GM23338 (cell line): ENCODE data around the gene S100A8. TPM values are rescaled to one million over a fixed set of nuclear protein-coding genes. Genes with fewer than 3 reads are reported as not detected.

Experiments used
- ATAC-seq: fragments of 200-7000 bp; cut with Tn5 transposase; 3 replicates; pipeline ENCODE4 v1.9.1; 2020
- DNase-seq: peaks from one replicate; pipeline ENCODE4 v3.0.0-alpha.2; 2015; ENCODE audit warnings: low spot score
- H2AFZ ChIP-seq: fragments of 200-600 bp; sonication (generic); 2 replicates; pipeline ENCODE4 v1.8.0; 2016; ENCODE audit warnings: antibody characterized with exemption, mild to moderate bottlenecking, moderate library complexity
- H3F3A ChIP-seq: fragments of 200-600 bp; sonication (generic); replicated peaks from 2 replicates; pipeline ENCODE4 v1.8.0; 2017; ENCODE audit warnings: antibody characterized with exemption, mixed run types, low read depth
- H3K27ac ChIP-seq: fragments of 200-600 bp; sonication (generic); 2 replicates; pipeline ENCODE4 v1.6.1; 2016; ENCODE audit warnings: low read depth
- H3K27me3 ChIP-seq: fragments of 200-600 bp; sonication (generic); 2 replicates; pipeline ENCODE4 v1.8.0; 2016; ENCODE audit warnings: mild to moderate bottlenecking, mixed run types, moderate library complexity; ENCODE audit not compliant: insufficient read depth
- H3K36me3 ChIP-seq: fragments of 200-600 bp; sonication (generic); 2 replicates; pipeline ENCODE4 v1.8.0; 2016; ENCODE audit warnings: mild to moderate bottlenecking; ENCODE audit not compliant: insufficient read depth
- H3K4me1 ChIP-seq: fragments of 200-600 bp; sonication (generic); 2 replicates; pipeline ENCODE4 v1.8.0; 2016; ENCODE audit warnings: mild to moderate bottlenecking, moderate library complexity; ENCODE audit not compliant: insufficient read depth
- H3K4me2 ChIP-seq: fragments of 200-600 bp; sonication (generic); 2 replicates; pipeline ENCODE4 v1.7.1; 2017; ENCODE audit warnings: mixed run types
- H3K4me3 ChIP-seq: fragments of 200-600 bp; sonication (generic); 2 replicates; pipeline ENCODE4 v1.6.1; 2016; ENCODE audit warnings: mixed run types
- H3K79me2 ChIP-seq: fragments of 200-600 bp; sonication (generic); replicated peaks from 2 replicates; pipeline ENCODE4 v1.8.0; 2017; ENCODE audit warnings: mild to moderate bottlenecking; ENCODE audit not compliant: insufficient read depth
- H3K9me2 ChIP-seq: fragments of 200-600 bp; sonication (generic); 2 replicates; pipeline ENCODE4 v1.8.0; 2017; ENCODE audit not compliant: insufficient read depth
- H4K20me1 ChIP-seq: fragments of 200-600 bp; sonication (generic); replicated peaks from 2 replicates; pipeline ENCODE4 v1.8.0; 2017; ENCODE audit warnings: mild to moderate bottlenecking; ENCODE audit not compliant: insufficient read depth
- H3K27ac Mint-ChIP-seq: 2 replicates; pipeline ENCODE4 v1.8.0; 2020; ENCODE audit warnings: inconsistent platforms, mild to moderate bottlenecking, moderate library complexity, mixed read lengths
- H3K27me3 Mint-ChIP-seq: 3 replicates; pipeline ENCODE4 v1.8.0; 2022; ENCODE audit warnings: low read depth, mild to moderate bottlenecking, moderate library complexity, mixed read lengths, inconsistent platforms; ENCODE audit not compliant: insufficient read depth, poor library complexity
- H3K36me3 Mint-ChIP-seq: 3 replicates; pipeline ENCODE4 v1.8.0; 2021; ENCODE audit warnings: low read depth, mild to moderate bottlenecking, inconsistent platforms, moderate library complexity, mixed read lengths
- H3K4me1 Mint-ChIP-seq: 3 replicates; pipeline ENCODE4 v1.8.0; 2020; ENCODE audit warnings: mild to moderate bottlenecking, inconsistent platforms, mixed read lengths
- H3K4me3 Mint-ChIP-seq: 3 replicates; pipeline ENCODE4 v1.8.0; 2021; ENCODE audit warnings: moderate library complexity, mild to moderate bottlenecking, inconsistent platforms, mixed read lengths
- H3K9me3 Mint-ChIP-seq: 3 replicates; pipeline ENCODE4 v1.8.0; 2020; ENCODE audit warnings: moderate library complexity, mild to moderate bottlenecking, inconsistent platforms, mixed read lengths
- CREB1 ChIP-seq: fragments of 250-450 bp; sonication (Bioruptor Pico); IDR thresholded peaks from 2 replicates; pipeline ENCODE4 v1.5.0; 2020; ENCODE audit warnings: low read depth, mild to moderate bottlenecking, moderate library complexity
- JUNB ChIP-seq: IDR thresholded peaks from one replicate; pipeline ENCODE4 v1.6.1; 2016; ENCODE audit warnings: antibody characterized with exemption; ENCODE audit not compliant: unreplicated experiment
- NANOG ChIP-seq: IDR thresholded peaks from 2 replicates; pipeline ENCODE4 v1.6.1; 2016; ENCODE audit warnings: antibody characterized with exemption, borderline replicate concordance
- ZNF114 ChIP-seq: fragments of 250-450 bp; sonication (Bioruptor Pico); IDR thresholded peaks from 2 replicates; pipeline ENCODE4 v1.5.0; 2020; ENCODE audit warnings: mild to moderate bottlenecking, moderate library complexity
- ZNF331 ChIP-seq: fragments of 250-450 bp; sonication (Bioruptor Pico); IDR thresholded peaks from 2 replicates; pipeline ENCODE4 v1.5.0; 2020; ENCODE audit warnings: low read depth, mild to moderate bottlenecking, moderate library complexity
- polyA plus RNA-seq: library from polyadenylated mRNA; unstranded; fragments of >200 nt; fragmentation: Nextera tagmentation; extraction: Ambion mirVana; gene quantifications from 2 replicates; pipeline ENCODE4 v1.2.1, GENCODE V29; 2016
- total RNA-seq: library from RNA; depleted of rRNA; stranded (reverse); fragments of >200 nt; shearing (Covaris generic); gene quantifications from 2 replicates; pipeline ENCODE4 v1.2.3, GENCODE V29; 2014
- TF ChIP-seq, protein P1 (sequence below): fragments of 250-450 bp; sonication (Bioruptor Pico); IDR thresholded peaks from 2 replicates; pipeline ENCODE4 v1.5.0; 2020; ENCODE audit warnings: mild to moderate bottlenecking, moderate library complexity
- TF ChIP-seq, protein P2 (sequence below): IDR thresholded peaks from one replicate; pipeline ENCODE4 v1.6.1; 2018; ENCODE audit warnings: antibody characterized with exemption; ENCODE audit not compliant: unreplicated experiment

The S100A8 gene
- total and polyA plus RNA-seq, 2 experiments from 2014 or later, result not detected

DNA sequence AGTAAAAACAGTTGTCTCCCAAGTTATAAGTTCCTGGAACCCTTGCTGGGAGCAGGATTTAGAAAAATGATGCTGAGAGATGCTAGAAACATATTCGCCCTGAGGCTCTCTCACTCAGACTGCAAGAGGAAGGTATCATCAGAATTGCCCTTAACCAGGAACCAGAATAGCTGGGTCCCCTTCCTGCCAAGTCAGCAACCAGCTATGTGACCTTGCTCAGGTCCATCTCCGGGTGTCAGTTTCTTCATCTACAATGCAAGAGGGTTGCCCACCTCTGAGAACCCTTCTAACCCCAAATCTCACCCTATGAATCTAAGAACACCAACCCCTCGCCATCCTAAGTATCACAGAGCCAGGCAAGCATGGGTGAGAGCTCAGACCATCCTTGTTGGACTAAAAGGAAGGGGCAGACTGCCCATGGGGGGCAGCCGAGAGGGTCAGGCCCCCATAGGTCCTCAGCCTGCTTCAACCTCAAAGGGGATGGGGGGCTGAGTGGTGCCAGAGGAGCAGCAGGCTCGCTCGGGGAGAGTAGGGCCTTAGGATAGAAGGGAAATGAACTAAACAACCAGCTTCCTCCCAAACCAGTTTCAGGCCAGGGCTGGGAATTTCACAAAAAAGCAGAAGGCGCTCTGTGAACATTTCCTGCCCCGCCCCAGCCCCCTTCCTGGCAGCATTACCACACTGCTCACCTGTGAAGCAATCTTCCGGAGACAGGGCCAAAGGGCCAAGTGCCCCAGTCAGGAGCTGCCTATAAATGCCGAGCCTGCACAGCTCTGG lies 33.6 kb downstream of the S100A8 start:
- Histone ChIP-seq H3K4me3 (no peak overlapping the region), H3F3A (no peaks in the 10 kb centered on the region), H3K79me2 (no peaks in the 10 kb centered on the region), H3K4me1 (no peaks in the 10 kb centered on the region), H4K20me1 (no peaks in the 10 kb centered on the region), H3K36me3 (no peaks in the 10 kb centered on the region), H2AFZ (peak overlapping the region; percentile 74; the same call in 1 of the 2 replicates), H3K9me2 (no peaks in the 10 kb centered on the region), H3K27ac (no peak overlapping the region), H3K27me3 (no peaks in the 10 kb centered on the region), H3K4me2 (no peak overlapping the region)
- no peak for DNase-seq
- TF ChIP-seq JUNB (no peak), CREB1 (no peak), ZNF331 (CRISPR knock-in tag) (no peak), NANOG (no peak), ZNF114 (CRISPR knock-in tag) (no peak)
- TF ChIP-seq, protein P1, sequence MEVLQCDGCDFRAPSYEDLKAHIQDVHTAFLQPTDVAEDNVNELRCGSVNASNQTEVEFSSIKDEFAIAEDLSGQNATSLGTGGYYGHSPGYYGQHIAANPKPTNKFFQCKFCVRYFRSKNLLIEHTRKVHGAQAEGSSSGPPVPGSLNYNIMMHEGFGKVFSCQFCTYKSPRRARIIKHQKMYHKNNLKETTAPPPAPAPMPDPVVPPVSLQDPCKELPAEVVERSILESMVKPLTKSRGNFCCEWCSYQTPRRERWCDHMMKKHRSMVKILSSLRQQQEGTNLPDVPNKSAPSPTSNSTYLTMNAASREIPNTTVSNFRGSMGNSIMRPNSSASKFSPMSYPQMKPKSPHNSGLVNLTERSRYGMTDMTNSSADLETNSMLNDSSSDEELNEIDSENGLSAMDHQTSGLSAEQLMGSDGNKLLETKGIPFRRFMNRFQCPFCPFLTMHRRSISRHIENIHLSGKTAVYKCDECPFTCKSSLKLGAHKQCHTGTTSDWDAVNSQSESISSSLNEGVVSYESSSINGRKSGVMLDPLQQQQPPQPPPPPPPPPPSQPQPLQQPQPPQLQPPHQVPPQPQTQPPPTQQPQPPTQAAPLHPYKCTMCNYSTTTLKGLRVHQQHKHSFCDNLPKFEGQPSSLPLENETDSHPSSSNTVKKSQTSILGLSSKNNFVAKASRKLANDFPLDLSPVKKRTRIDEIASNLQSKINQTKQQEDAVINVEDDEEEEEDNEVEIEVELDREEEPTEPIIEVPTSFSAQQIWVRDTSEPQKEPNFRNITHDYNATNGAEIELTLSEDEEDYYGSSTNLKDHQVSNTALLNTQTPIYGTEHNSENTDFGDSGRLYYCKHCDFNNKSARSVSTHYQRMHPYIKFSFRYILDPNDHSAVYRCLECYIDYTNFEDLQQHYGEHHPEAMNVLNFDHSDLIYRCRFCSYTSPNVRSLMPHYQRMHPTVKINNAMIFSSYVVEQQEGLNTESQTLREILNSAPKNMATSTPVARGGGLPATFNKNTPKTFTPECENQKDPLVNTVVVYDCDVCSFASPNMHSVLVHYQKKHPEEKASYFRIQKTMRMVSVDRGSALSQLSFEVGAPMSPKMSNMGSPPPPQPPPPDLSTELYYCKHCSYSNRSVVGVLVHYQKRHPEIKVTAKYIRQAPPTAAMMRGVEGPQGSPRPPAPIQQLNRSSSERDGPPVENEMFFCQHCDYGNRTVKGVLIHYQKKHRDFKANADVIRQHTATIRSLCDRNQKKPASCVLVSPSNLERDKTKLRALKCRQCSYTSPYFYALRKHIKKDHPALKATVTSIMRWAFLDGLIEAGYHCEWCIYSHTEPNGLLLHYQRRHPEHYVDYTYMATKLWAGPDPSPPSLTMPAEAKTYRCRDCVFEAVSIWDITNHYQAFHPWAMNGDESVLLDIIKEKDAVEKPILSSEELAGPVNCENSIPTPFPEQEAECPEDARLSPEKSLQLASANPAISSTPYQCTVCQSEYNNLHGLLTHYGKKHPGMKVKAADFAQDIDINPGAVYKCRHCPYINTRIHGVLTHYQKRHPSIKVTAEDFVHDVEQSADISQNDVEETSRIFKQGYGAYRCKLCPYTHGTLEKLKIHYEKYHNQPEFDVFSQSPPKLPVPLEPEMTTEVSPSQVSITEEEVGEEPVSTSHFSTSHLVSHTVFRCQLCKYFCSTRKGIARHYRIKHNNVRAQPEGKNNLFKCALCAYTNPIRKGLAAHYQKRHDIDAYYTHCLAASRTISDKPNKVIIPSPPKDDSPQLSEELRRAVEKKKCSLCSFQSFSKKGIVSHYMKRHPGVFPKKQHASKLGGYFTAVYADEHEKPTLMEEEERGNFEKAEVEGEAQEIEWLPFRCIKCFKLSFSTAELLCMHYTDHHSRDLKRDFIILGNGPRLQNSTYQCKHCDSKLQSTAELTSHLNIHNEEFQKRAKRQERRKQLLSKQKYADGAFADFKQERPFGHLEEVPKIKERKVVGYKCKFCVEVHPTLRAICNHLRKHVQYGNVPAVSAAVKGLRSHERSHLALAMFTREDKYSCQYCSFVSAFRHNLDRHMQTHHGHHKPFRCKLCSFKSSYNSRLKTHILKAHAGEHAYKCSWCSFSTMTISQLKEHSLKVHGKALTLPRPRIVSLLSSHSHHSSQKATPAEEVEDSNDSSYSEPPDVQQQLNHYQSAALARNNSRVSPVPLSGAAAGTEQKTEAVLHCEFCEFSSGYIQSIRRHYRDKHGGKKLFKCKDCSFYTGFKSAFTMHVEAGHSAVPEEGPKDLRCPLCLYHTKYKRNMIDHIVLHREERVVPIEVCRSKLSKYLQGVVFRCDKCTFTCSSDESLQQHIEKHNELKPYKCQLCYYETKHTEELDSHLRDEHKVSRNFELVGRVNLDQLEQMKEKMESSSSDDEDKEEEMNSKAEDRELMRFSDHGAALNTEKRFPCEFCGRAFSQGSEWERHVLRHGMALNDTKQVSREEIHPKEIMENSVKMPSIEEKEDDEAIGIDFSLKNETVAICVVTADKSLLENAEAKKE (CRISPR knock-in tag), result no peak
- TF ChIP-seq, protein P2, sequence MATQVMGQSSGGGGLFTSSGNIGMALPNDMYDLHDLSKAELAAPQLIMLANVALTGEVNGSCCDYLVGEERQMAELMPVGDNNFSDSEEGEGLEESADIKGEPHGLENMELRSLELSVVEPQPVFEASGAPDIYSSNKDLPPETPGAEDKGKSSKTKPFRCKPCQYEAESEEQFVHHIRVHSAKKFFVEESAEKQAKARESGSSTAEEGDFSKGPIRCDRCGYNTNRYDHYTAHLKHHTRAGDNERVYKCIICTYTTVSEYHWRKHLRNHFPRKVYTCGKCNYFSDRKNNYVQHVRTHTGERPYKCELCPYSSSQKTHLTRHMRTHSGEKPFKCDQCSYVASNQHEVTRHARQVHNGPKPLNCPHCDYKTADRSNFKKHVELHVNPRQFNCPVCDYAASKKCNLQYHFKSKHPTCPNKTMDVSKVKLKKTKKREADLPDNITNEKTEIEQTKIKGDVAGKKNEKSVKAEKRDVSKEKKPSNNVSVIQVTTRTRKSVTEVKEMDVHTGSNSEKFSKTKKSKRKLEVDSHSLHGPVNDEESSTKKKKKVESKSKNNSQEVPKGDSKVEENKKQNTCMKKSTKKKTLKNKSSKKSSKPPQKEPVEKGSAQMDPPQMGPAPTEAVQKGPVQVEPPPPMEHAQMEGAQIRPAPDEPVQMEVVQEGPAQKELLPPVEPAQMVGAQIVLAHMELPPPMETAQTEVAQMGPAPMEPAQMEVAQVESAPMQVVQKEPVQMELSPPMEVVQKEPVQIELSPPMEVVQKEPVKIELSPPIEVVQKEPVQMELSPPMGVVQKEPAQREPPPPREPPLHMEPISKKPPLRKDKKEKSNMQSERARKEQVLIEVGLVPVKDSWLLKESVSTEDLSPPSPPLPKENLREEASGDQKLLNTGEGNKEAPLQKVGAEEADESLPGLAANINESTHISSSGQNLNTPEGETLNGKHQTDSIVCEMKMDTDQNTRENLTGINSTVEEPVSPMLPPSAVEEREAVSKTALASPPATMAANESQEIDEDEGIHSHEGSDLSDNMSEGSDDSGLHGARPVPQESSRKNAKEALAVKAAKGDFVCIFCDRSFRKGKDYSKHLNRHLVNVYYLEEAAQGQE, result no peak
- no peak for ATAC-seq
- Mint-ChIP-seq H3K9me3 (no peaks in the 10 kb centered on the region), H3K36me3 (no peaks in the 10 kb centered on the region), H3K4me1 (peaks cover 8% of the 10 kb centered on the region; the same call in 1 of the 3 replicates), H3K27ac (no peak overlapping the region), H3K27me3 (peaks cover 7% of the 10 kb centered on the region), H3K4me3 (no peak overlapping the region)
